Keratinocyte (primary cell): ENCODE data around the gene ING4.

Experiments used
- EZH2 ChIP-seq: IDR thresholded peaks from one replicate; pipeline ENCODE4 v1.6.1; 2012; ENCODE audit warnings: inconsistent platforms, mild to moderate bottlenecking, low read length, moderate library complexity
- TF ChIP-seq, protein P1 (sequence below), 3 experiments: IDR thresholded peaks in 1 of 3; conservative IDR thresholded peaks in 1 of 3; optimal IDR thresholded peaks in 1 of 3; 2 replicates in 2 of 3; 3 replicates in 1 of 3; pipeline versions ENCODE3 to v1.5.1; 2011; ENCODE audit warnings: low read length in 3 of 3, mild to moderate bottlenecking in 3 of 3, moderate library complexity in 2 of 3, control low read depth in 1 of 3, inconsistent platforms in 1 of 3; ENCODE audit not compliant: insufficient read depth in 2 of 3; ENCODE audit errors: extremely low read depth in 1 of 3

DNA sequence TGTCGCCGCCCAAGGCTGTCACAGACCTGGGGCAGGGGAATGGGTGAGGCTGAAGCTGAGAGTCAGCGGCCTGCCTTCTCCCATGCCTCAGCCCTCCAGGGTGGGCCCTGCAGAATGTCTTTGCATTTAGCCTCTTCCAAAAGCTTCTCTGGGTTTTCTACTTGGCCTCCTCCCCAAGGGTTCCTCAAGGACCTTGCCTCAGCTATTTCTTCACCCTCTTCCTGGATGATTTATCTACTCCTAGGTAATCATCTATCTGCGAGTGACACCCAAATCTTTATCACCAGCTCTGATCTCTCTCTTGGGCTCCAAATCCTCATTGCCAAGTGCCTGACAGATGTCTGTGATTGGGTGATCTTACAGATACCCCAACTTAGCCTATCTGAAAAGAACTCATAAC is 22.4 kb downstream of the ING4 start:
- TF ChIP-seq, protein P1, sequence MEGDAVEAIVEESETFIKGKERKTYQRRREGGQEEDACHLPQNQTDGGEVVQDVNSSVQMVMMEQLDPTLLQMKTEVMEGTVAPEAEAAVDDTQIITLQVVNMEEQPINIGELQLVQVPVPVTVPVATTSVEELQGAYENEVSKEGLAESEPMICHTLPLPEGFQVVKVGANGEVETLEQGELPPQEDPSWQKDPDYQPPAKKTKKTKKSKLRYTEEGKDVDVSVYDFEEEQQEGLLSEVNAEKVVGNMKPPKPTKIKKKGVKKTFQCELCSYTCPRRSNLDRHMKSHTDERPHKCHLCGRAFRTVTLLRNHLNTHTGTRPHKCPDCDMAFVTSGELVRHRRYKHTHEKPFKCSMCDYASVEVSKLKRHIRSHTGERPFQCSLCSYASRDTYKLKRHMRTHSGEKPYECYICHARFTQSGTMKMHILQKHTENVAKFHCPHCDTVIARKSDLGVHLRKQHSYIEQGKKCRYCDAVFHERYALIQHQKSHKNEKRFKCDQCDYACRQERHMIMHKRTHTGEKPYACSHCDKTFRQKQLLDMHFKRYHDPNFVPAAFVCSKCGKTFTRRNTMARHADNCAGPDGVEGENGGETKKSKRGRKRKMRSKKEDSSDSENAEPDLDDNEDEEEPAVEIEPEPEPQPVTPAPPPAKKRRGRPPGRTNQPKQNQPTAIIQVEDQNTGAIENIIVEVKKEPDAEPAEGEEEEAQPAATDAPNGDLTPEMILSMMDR (optimal IDR thresholded peaks at IDR 0.05 in 1 of 3, IDR thresholded peaks at IDR 0.05 in 1 of 3, conservative IDR thresholded peaks at IDR 0.05 in 1 of 3; ENCODE audit: extremely low read depth in 1 of 3, insufficient read depth in 2 of 3, low read length in 3 of 3), result no peak
- no peak for TF ChIP-seq EZH2
